Measurements from ENCODE around the gene CACNA1G.

CACNA1G gene

DNA sequence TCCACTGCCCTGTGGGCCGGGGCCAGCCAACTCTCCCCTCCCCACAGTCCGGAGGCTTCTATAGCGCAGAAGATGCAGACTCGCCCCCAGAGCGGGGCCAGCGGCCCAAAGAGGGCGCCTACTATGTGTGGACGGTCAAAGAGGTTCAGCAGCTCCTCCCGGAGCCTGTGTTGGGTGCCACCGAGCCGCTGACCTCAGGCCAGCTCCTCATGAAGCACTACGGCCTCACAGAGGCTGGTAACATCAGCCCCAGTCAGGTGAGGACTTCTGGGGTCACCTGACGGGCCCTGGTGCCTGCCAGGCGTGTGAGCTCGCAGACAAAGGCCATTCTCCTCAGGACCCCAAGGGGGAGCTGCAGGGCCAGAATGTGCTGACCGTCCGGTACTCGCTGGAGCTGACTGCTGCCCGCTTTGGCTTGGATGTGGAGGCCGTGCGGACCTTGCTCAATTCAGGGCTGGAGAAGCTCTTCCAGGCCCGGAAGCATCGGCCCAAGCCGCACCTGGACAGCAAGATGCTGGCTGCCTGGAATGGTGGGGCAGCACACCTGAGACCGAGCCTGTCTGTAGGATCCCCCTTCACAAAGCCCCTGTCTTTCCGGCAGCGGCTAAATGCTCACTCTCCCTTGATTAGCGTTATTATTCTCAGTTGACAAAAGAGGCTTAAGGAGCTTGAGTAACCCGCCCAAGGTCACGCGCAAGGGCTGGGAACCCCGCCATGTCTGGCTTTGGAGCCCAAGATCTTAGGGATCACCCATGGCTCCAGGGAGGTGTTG lies 9.7 kb upstream of the CACNA1G start:
- TF ChIP-seq CTCF (conservative IDR thresholded peaks at IDR 0.05; ENCODE audit: low read depth), result peak; percentile 62
- H3K27ac ChIP-seq, result peak overlapping the region; percentile 83; the same call in 1 of the 2 replicates
- DNase-seq (ENCODE audit: low spot score), result no peak
- CTCF ChIA-PET, result interaction anchor here (0.5 to 1.6 kb wide), 14 partner anchors 8 to 842 kb away, joined by 3 to 11 read pairs (median 4); no protein-coding TSS in a partner anchor
- POLR2A ChIA-PET (ENCODE audit: low non-redundant PET), result no interaction called here

- H3K27ac ChIP-seq, result no peak overlapping the region
- TF ChIP-seq CTCF (conservative IDR thresholded peaks at IDR 0.05; ENCODE audit: low read depth), result no peak
- DNase-seq (ENCODE audit: low spot score), result no peak
- CTCF ChIA-PET, result interaction anchor here (0.5 to 1.6 kb wide), 10 partner anchors 8 to 134 kb away, joined by 3 to 11 read pairs (median 4); no protein-coding TSS in a partner anchor
- POLR2A ChIA-PET (ENCODE audit: low non-redundant PET), result no interaction called here
These were observed 9.1 kb upstream of the CACNA1G start for GRCh38 chr17:50551433-50551815.

DNA sequence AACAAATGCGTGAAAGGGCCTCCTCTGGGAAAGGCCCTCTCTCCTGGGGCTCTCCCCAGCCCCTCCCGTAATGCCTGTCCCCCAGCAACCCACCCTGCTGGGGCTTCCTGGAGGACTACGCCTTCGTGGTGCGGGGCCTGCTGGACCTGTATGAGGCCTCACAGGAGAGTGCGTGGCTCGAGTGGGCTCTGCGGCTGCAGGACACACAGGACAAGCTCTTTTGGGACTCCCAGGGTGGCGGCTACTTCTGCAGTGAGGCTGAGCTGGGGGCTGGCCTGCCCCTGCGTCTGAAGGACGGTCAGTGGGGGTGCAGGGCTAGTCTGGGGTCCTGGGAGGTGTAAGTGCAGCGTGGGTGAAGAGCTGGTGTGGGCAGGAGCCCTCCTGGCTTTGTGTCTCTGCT lies 8.6 kb upstream of the CACNA1G start:
- ChIA-PET POLR2A (ENCODE audit: low non-redundant PET) (no interaction called here), CTCF (interaction anchor here (0.5 to 1.6 kb wide), 2 partner anchors 75 to 133 kb away, joined by 3 to 6 read pairs; no protein-coding TSS in a partner anchor)
- no peak for TF ChIP-seq CTCF (conservative IDR thresholded peaks at IDR 0.05; ENCODE audit: low read depth)
- DNase-seq (ENCODE audit: low spot score), result no peak
- peak overlapping the region; percentile 16; the same call in 1 of the 2 replicates for H3K27ac ChIP-seq

GRCh38 chr17:50554201-50554600 lies 6.3 kb upstream of the CACNA1G start:
- no peak for DNase-seq (ENCODE audit: low spot score)
- no peak for TF ChIP-seq CTCF (conservative IDR thresholded peaks at IDR 0.05; ENCODE audit: low read depth)
- H3K27ac ChIP-seq, result no peak overlapping the region
- CTCF ChIA-PET, result no interaction called here
- POLR2A ChIA-PET (ENCODE audit: low non-redundant PET), result no interaction called here

- CTCF ChIA-PET, result interaction anchor here (0.5 to 1.0 kb wide), 2 partner anchors 62 to 136 kb away, joined by 3 read pairs; no protein-coding TSS in a partner anchor
- POLR2A ChIA-PET (ENCODE audit: low non-redundant PET), result no interaction called here
- H3K27ac ChIP-seq, result peak overlapping the region; percentile 8; the same call in 1 of the 2 replicates
- no peak for DNase-seq (ENCODE audit: low spot score)
- TF ChIP-seq CTCF (conservative IDR thresholded peaks at IDR 0.05; ENCODE audit: low read depth), result no peak
These were observed 3.7 kb upstream of the CACNA1G start for GRCh38 chr17:50556803-50557202.

DNA sequence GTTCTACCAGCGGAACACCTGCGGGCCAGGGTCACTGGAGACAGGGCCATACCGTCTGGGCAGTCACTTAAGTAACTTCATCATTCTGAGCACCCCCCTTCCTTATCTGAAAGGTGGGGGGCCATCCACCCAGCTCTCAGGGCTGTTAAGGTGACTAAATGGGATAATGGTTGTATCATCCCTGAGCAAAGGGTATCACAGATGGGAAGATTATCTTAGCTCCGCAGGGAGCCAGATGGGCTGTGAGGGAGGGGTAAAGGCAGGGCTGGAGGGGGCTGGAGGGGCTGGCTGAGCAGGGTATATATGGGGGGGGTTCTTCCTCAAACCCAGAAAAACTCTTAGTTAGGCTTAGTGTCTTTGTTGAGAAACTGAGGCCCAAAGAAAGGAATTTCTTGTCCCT lies 2.9 kb upstream of the CACNA1G start:
- CTCF ChIA-PET, result interaction anchor here (1.4 kb wide), 1 partner anchor 69 kb away, joined by 3 read pairs; no protein-coding TSS in a partner anchor
- no peak overlapping the region for H3K27ac ChIP-seq
- POLR2A ChIA-PET (ENCODE audit: low non-redundant PET), result no interaction called here
- TF ChIP-seq CTCF (conservative IDR thresholded peaks at IDR 0.05; ENCODE audit: low read depth), result no peak
- no peak for DNase-seq (ENCODE audit: low spot score)

Measured in RWPE1 (cell line).